ENCODE results near the gene FSTL1. TPM values are rescaled to one million over a fixed set of nuclear protein-coding genes. Genes with fewer than 3 reads are reported as not detected.
"Not testable (repeated sequence)": the region's sequence is repeated elsewhere in the genome, so short reads cannot be mapped to it uniquely, and the experiment has no call there.

FSTL1 gene
- total RNA-seq, 3 donors from 2014 or later (not counting 1 experiment from before 2014, with no cell fraction given), result 1.1 to 1.9 (median 1.4) TPM

DNA sequence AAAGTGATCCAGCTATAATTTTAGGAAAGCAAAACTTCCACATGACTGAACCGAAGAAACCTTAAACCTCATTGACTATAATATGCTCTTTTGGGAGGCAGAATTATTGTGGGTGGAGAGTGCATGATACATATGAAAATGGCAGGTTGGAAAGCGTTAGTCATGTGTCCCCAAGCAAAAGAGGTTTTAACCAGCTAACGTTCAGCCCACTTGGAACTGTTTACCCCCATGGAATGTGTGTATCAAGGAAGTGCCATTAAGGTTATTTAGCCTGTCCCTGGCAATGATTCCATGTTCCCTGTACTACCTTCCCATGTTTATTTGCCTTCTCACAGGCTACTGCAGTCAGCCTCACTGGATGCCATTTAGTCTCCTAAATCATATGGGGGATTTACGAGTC is 57.5 kb downstream of the FSTL1 start:
- H3K27me3 ChIP-seq (ENCODE audit: control insufficient read depth, insufficient read depth, low read length), result no peaks in the 10 kb centered on the region
- H3K4me3 ChIP-seq (ENCODE audit: low read length), result no peak overlapping the region
- no peaks in the 10 kb centered on the region for H3K9me3 Mint-ChIP-seq
- DNase-seq, result no peak
- H3K36me3 ChIP-seq (ENCODE audit: control insufficient read depth, insufficient read depth, low read length), result no peaks in the 10 kb centered on the region
- H3K9me3 ChIP-seq (ENCODE audit: control insufficient read depth, insufficient read depth, low read length), result no peaks in the 10 kb centered on the region
- H3K36me3 Mint-ChIP-seq, result no peaks in the 10 kb centered on the region
- no peak overlapping the region for H3K27ac ChIP-seq (ENCODE audit: low read length)
- intact Hi-C loops (cut with micrococcal nuclease), result no loop called here
- no peak for ATAC-seq
- H3K27me3 Mint-ChIP-seq (ENCODE audit: low read depth in 2 of 2), result peaks cover 0 to 8% of the 10 kb centered on the region in 2 donors
- H3K4me3 Mint-ChIP-seq, result no peak overlapping the region
- 81% methylated on average over 3 of the region's 4 CpGs for WGBS (ENCODE audit: insufficient coverage)
- TF ChIP-seq, protein P1, sequence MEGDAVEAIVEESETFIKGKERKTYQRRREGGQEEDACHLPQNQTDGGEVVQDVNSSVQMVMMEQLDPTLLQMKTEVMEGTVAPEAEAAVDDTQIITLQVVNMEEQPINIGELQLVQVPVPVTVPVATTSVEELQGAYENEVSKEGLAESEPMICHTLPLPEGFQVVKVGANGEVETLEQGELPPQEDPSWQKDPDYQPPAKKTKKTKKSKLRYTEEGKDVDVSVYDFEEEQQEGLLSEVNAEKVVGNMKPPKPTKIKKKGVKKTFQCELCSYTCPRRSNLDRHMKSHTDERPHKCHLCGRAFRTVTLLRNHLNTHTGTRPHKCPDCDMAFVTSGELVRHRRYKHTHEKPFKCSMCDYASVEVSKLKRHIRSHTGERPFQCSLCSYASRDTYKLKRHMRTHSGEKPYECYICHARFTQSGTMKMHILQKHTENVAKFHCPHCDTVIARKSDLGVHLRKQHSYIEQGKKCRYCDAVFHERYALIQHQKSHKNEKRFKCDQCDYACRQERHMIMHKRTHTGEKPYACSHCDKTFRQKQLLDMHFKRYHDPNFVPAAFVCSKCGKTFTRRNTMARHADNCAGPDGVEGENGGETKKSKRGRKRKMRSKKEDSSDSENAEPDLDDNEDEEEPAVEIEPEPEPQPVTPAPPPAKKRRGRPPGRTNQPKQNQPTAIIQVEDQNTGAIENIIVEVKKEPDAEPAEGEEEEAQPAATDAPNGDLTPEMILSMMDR (IDR thresholded peaks at IDR 0.05), result no peak
- no peak overlapping the region for H3K27ac Mint-ChIP-seq
- no peaks in the 10 kb centered on the region for H3K4me1 Mint-ChIP-seq
- no peaks in the 10 kb centered on the region for H3K4me1 ChIP-seq (ENCODE audit: control insufficient read depth, insufficient read depth, low read length)

GRCh38 chr3:120382941-120383447 is 67.8 kb downstream of the FSTL1 start:
- Mint-ChIP-seq H3K36me3 (no peaks in the 10 kb centered on the region), H3K4me3 (no peak overlapping the region), H3K27me3 (ENCODE audit: low read depth in 2 of 2) (peaks cover 6 to 8% of the 10 kb centered on the region in 2 donors), H3K27ac (no peak overlapping the region), H3K9me3 (no peaks in the 10 kb centered on the region), H3K4me1 (no peaks in the 10 kb centered on the region)
- H3K4me1 ChIP-seq (ENCODE audit: control insufficient read depth, insufficient read depth, low read length), result no peaks in the 10 kb centered on the region
- DNase-seq (no peak), ATAC-seq (no peak)
- no peak overlapping the region for H3K4me3 ChIP-seq (ENCODE audit: low read length)
- WGBS (ENCODE audit: insufficient coverage), result 70% methylated on average over 2 of the region's 2 CpGs
- no peaks in the 10 kb centered on the region for H3K36me3 ChIP-seq (ENCODE audit: control insufficient read depth, insufficient read depth, low read length)
- intact Hi-C loops (cut with micrococcal nuclease), result no loop called here
- H3K9me3 ChIP-seq (ENCODE audit: control insufficient read depth, insufficient read depth, low read length), result peaks cover 4% of the 10 kb centered on the region
- TF ChIP-seq, protein P1 (IDR thresholded peaks at IDR 0.05), result no peak
- H3K27me3 ChIP-seq (ENCODE audit: control insufficient read depth, insufficient read depth, low read length), result peaks cover 5% of the 10 kb centered on the region
- no peak overlapping the region for H3K27ac ChIP-seq (ENCODE audit: low read length)

DNA sequence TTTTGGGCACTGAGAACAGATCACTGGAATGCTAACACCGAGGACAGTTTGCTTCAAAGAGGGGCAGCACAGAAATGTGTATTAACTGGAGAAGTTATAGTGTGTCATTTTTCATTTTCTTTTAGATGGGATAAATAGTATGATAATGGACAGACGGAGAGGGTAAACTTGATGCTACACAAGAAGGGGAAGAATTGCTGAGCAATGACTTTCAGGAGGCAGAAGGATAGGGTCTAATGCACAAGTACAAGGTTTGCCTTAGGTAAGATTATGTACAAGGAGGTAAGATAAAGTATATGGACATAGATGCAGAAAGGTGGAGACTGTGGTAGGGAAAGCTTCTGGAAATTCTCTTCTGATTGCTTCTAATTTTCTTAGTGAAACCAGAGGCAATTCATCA is 69.3 kb downstream of the FSTL1 start:
- TF ChIP-seq, protein P1 (IDR thresholded peaks at IDR 0.05), result no peak
- DNase-seq (no peak), ATAC-seq (no peak)
- 92% methylated on average over 2 of the region's 2 CpGs for WGBS (ENCODE audit: insufficient coverage)
- H3K27me3 ChIP-seq (ENCODE audit: control insufficient read depth, insufficient read depth, low read length), result peaks cover 5% of the 10 kb centered on the region
- no peaks in the 10 kb centered on the region for H3K36me3 Mint-ChIP-seq
- no peak overlapping the region for H3K27ac Mint-ChIP-seq
- no peaks in the 10 kb centered on the region for H3K4me1 ChIP-seq (ENCODE audit: control insufficient read depth, insufficient read depth, low read length)
- no peak overlapping the region for H3K4me3 Mint-ChIP-seq
- no peak overlapping the region for H3K4me3 ChIP-seq (ENCODE audit: low read length)
- peaks cover 6 to 8% of the 10 kb centered on the region in 2 donors for H3K27me3 Mint-ChIP-seq (ENCODE audit: low read depth in 2 of 2)
- H3K9me3 ChIP-seq (ENCODE audit: control insufficient read depth, insufficient read depth, low read length), result peaks cover 4% of the 10 kb centered on the region
- no peaks in the 10 kb centered on the region for H3K4me1 Mint-ChIP-seq
- intact Hi-C loops (cut with micrococcal nuclease), result no loop called here
- no peaks in the 10 kb centered on the region for H3K9me3 Mint-ChIP-seq
- no peak overlapping the region for H3K27ac ChIP-seq (ENCODE audit: low read length)
- H3K36me3 ChIP-seq (ENCODE audit: control insufficient read depth, insufficient read depth, low read length), result no peaks in the 10 kb centered on the region

- WGBS (ENCODE audit: insufficient coverage), result 78% methylated on average over 12 of the region's 12 CpGs
- H3K9me3 Mint-ChIP-seq; ATAC-seq; H3K27me3 Mint-ChIP-seq (ENCODE audit: low read depth in 2 of 2); H3K9me3 ChIP-seq (ENCODE audit: control insufficient read depth, insufficient read depth, low read length); H3K27ac ChIP-seq (ENCODE audit: low read length); H3K36me3 ChIP-seq (ENCODE audit: control insufficient read depth, insufficient read depth, low read length); H3K4me3 ChIP-seq (ENCODE audit: low read length); H3K27ac Mint-ChIP-seq; DNase-seq; intact Hi-C loops (cut with micrococcal nuclease); H3K4me1 Mint-ChIP-seq; H3K36me3 Mint-ChIP-seq; H3K27me3 ChIP-seq (ENCODE audit: control insufficient read depth, insufficient read depth, low read length); H3K4me1 ChIP-seq (ENCODE audit: control insufficient read depth, insufficient read depth, low read length); H3K4me3 Mint-ChIP-seq: not testable (repeated sequence)
Observed at GRCh38 chr3:120377948-120378347, 72.8 kb downstream of the FSTL1 start.

All from natural killer cell (primary cell).